ENCODE measurements around the gene CNGA4.

- TF ChIP-seq GATA2 (IDR thresholded peaks at IDR 0.05; ENCODE audit: low read depth, low read length) (no peak), GATA3 (IDR thresholded peaks at IDR 0.05; ENCODE audit: low read depth, low read length) (no peak)
Observed at GRCh38 chr11:6219359-6219758, 19.5 kb upstream of the CNGA4 start.
